ENCODE results near the gene MYEOV. TPM values are rescaled to one million over a fixed set of nuclear protein-coding genes. Genes with fewer than 3 reads are reported as not detected.

MYEOV gene
- total RNA-seq, 1 donor from 2014 or later: not detected

GRCh38 chr11:69343401-69344321 lies 49.7 kb downstream of the MYEOV start:
- DNase-seq: no peak

GRCh38 chr11:69344570-69345145 lies 50.7 kb downstream of the MYEOV start:
- no peak for DNase-seq

Other genes starting within 250 kb of the MYEOV start
- 7.6 TPM for gene TPCN2, start 245.2 kb upstream of the MYEOV start, total RNA-seq
- gene SMIM38, start 138.2 kb upstream of the MYEOV start, total RNA-seq: 0.78 TPM
- gene LINC01488, start 187.5 kb downstream of the MYEOV start, total RNA-seq: not detected